Mesothelial cell of epicardium (in vitro differentiated cells): ENCODE results near the gene RMP24. TPM values are rescaled to one million over a fixed set of nuclear protein-coding genes. Genes with fewer than 3 reads are reported as not detected.

Experiments
- DNase-seq, 2 experiments: peaks; one replicate each; pipeline ENCODE4 v3.0.0; 2021; ENCODE audit warnings: low spot score in 2 of 2; ENCODE audit not compliant: unreplicated experiment in 2 of 2
- H3K27ac Mint-ChIP-seq: 2 replicates; pipeline ENCODE4 v1.8.0; 2021; ENCODE audit warnings: mixed read lengths
- H3K27me3 Mint-ChIP-seq: 2 replicates; pipeline ENCODE4 v1.8.0; 2021; ENCODE audit warnings: low read depth, mixed read lengths
- H3K36me3 Mint-ChIP-seq: 2 replicates; pipeline ENCODE4 v1.8.0; 2021; ENCODE audit warnings: mixed read lengths
- H3K4me1 Mint-ChIP-seq: 2 replicates; pipeline ENCODE4 v1.8.0; 2021; ENCODE audit warnings: mixed read lengths
- H3K4me3 Mint-ChIP-seq: 2 replicates; pipeline ENCODE4 v1.8.0; 2021; ENCODE audit warnings: mild to moderate bottlenecking, moderate library complexity, mixed read lengths
- H3K9me3 Mint-ChIP-seq: 2 replicates; pipeline ENCODE4 v1.8.0; 2021; ENCODE audit warnings: mixed read lengths
- microRNA-seq: library from miRNA; unstranded; fragments of <30 nt; microRNA quantifications from one replicate; pipeline ENCODE4 v1.2.0, GENCODE V29; 2021; ENCODE audit warnings: inconsistent platforms, mixed read lengths
- total RNA-seq: library from RNA; stranded (reverse); gene quantifications from 3 replicates; pipeline ENCODE4 v1.2.1, GENCODE V29; 2021
- TF ChIP-seq, protein P1 (sequence below): fragments of 200-600 bp; sonication (generic); IDR thresholded peaks from one replicate; pipeline ENCODE4 v1.5.0; 2021; ENCODE audit warnings: antibody characterized with exemption; ENCODE audit not compliant: unreplicated experiment

The RMP24 gene

DNA sequence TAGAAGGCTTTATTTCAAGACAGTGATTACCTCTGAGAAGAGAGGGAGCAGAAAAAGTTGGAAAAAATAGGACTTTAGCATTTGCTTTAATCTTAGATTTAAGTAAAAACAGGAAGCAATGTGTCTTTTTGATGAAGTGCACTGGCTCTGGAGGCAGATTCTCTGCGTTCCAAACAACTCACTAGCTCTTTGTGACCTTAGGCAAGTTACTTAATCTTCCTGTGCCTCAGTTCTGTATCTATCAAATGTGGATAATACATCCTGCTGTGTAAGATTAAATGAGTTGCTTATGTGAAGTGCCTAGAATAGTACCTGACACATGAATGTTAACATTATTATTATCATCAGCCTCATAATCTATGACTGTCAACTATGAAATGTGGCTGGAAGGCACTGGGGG, 52.5 kb downstream of the RMP24 start:
- Mint-ChIP-seq H3K27me3 (no peaks in the 10 kb centered on the region), H3K9me3 (no peaks in the 10 kb centered on the region), H3K4me1 (peaks cover 28% of the 10 kb centered on the region), H3K4me3 (no peak overlapping the region), H3K27ac (peak overlapping the region; percentile 7), H3K36me3 (peaks cover 27% of the 10 kb centered on the region)
- DNase-seq, result no peak
- TF ChIP-seq, protein P1, sequence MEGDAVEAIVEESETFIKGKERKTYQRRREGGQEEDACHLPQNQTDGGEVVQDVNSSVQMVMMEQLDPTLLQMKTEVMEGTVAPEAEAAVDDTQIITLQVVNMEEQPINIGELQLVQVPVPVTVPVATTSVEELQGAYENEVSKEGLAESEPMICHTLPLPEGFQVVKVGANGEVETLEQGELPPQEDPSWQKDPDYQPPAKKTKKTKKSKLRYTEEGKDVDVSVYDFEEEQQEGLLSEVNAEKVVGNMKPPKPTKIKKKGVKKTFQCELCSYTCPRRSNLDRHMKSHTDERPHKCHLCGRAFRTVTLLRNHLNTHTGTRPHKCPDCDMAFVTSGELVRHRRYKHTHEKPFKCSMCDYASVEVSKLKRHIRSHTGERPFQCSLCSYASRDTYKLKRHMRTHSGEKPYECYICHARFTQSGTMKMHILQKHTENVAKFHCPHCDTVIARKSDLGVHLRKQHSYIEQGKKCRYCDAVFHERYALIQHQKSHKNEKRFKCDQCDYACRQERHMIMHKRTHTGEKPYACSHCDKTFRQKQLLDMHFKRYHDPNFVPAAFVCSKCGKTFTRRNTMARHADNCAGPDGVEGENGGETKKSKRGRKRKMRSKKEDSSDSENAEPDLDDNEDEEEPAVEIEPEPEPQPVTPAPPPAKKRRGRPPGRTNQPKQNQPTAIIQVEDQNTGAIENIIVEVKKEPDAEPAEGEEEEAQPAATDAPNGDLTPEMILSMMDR, result no peak

DNA sequence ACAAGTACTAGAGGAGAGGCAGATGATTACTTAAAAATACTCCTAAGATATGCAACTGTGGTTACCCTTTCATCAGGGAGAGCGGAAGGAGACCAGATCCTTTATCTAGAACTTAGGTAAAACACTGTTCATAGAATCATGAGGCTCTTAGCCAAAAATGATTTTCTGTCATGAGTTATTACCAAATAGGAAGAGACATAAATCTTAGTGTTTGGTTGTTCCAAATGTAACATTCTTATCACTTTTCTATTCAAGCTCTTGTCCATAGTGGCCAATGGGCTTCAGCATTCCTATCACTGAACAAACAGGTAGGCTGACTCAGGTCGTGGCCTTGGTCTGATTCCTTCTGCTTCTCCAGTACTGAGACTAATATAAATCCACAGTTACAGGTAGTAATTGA, 56.4 kb downstream of the RMP24 start:
- Mint-ChIP-seq H3K36me3 (peaks cover 25% of the 10 kb centered on the region), H3K4me1 (peaks cover 23% of the 10 kb centered on the region), H3K27ac (no peak overlapping the region), H3K9me3 (no peaks in the 10 kb centered on the region), H3K27me3 (no peaks in the 10 kb centered on the region), H3K4me3 (no peak overlapping the region)
- TF ChIP-seq, protein P1, result no peak
- no peak for DNase-seq

Small RNA genes lying within 50 kb of the gene (microRNA-seq; reads per million reads assigned to microRNA genes)
- gene MIR3929, result 0.88 reads per million

Other genes with a start within 250 kb of the RMP24 start
- 66.0 to 68.2 TPM (median 67.0 TPM) in 3 replicates for gene RPRD1A, start 94.9 kb downstream of the RMP24 start, total RNA-seq
- 42.0 to 43.1 TPM (median 42.7 TPM) in 3 replicates for gene SLC39A6, start 156.7 kb downstream of the RMP24 start, total RNA-seq
- gene ELP2, start 157.2 kb downstream of the RMP24 start, total RNA-seq, result 131 to 144 TPM (median 143 TPM) in 3 replicates
- 2.2 to 3.2 TPM (median 3.2 TPM) in 3 replicates for gene MOCOS, start 214.8 kb downstream of the RMP24 start, total RNA-seq